CD4-positive, alpha-beta T cell treated with Interferon gamma for 1 hour (primary cell): ENCODE data around the gene CDK18.

Source experiments
- DNase-seq: peaks from one replicate; pipeline ENCODE4 v3.0.0-alpha.2; 2020

CDK18 gene

GRCh38 chr1:205525495-205526285 is 21.2 kb downstream of the CDK18 start:
- no peak for DNase-seq

- no peak for DNase-seq
These were observed 22.0 kb downstream of the CDK18 start for GRCh38 chr1:205526431-205526830.

GRCh38 chr1:205527931-205528330 is 23.5 kb downstream of the CDK18 start:
- DNase-seq = no peak

GRCh38 chr1:205528446-205528886 is 24.0 kb downstream of the CDK18 start:
- no peak for DNase-seq

GRCh38 chr1:205528887-205529825 is 24.7 kb downstream of the CDK18 start:
- DNase-seq = peak; percentile 64

- no peak for DNase-seq
These were observed 25.6 kb downstream of the CDK18 start for GRCh38 chr1:205530116-205530515.

- no peak for DNase-seq
These were observed 26.9 kb downstream of the CDK18 start for GRCh38 chr1:205531191-205532025.

- no peak for DNase-seq
These were observed 27.8 kb downstream of the CDK18 start for GRCh38 chr1:205532026-205532898.

- DNase-seq = no peak
These were observed 28.7 kb downstream of the CDK18 start for GRCh38 chr1:205532996-205533735.

GRCh38 chr1:205533748-205534443 is 29.4 kb downstream of the CDK18 start:
- DNase-seq = no peak

GRCh38 chr1:205534444-205534985 is 30.0 kb downstream of the CDK18 start:
- no peak for DNase-seq

GRCh38 chr1:205535096-205535495 is 30.6 kb downstream of the CDK18 start:
- no peak for DNase-seq

GRCh38 chr1:205535866-205536758 is 31.6 kb downstream of the CDK18 start:
- no peak for DNase-seq

- no peak for DNase-seq
These were observed 32.4 kb downstream of the CDK18 start for GRCh38 chr1:205536759-205537361.

- no peak for DNase-seq
These were observed 33.0 kb downstream of the CDK18 start for GRCh38 chr1:205537386-205538018.

- DNase-seq = no peak
These were observed 33.9 kb downstream of the CDK18 start for GRCh38 chr1:205538235-205538840.

- no peak for DNase-seq
These were observed 36.9 kb downstream of the CDK18 start for GRCh38 chr1:205541161-205541886.
